ELF-1 (cell line): ENCODE measurements around the gene CMIP.

ENCODE experiments used
- DNase-seq: peaks from one replicate; pipeline ENCODE4 v3.0.0-alpha.2; 2016; ENCODE audit warnings: low read depth, low spot score

CMIP gene

DNA sequence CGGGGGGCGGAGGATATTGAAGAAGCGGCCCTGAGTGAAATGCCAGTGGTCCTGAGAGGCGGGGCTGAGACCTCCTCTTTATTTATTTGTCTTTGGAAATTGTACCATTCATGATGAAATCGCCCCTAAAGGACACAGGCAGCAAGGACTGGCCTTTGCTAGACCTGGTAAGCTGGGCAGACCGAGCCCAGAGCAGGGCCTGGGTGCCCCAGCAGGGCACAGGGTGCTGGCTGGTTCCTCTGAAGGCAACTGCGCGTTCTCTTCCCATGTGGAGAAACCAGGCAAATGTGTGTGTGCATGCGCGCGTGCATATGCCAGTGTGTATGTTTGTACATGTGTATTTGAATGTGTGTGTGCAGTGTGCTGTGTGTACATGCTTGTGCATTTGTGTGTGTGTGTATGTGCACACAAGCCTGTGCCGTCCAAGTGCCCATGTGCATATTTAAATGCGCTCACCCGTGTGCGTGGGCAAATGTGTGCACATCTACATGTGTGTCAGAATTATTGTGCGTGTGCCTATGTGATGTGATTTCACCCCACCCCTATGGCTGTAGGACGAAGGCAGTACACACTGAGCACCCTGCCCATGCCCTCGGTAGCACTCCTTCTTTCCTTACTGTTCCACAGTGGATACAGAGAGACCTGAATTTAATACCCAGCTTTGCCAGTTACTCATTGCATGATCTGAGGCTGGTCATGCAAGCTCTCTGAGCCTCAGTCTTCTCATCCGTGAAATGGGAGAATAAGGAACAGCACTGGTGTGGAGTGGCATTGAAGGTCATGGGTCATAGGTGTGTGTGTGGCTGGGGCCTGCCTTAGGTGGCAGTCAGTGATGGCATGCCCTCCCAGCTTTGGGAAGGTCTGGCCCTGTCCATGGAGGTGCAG is 105.2 kb downstream of the CMIP start:
- DNase-seq: no peak

GRCh38 chr16:81550432-81550808 is 105.8 kb downstream of the CMIP start:
- DNase-seq: no peak

DNA sequence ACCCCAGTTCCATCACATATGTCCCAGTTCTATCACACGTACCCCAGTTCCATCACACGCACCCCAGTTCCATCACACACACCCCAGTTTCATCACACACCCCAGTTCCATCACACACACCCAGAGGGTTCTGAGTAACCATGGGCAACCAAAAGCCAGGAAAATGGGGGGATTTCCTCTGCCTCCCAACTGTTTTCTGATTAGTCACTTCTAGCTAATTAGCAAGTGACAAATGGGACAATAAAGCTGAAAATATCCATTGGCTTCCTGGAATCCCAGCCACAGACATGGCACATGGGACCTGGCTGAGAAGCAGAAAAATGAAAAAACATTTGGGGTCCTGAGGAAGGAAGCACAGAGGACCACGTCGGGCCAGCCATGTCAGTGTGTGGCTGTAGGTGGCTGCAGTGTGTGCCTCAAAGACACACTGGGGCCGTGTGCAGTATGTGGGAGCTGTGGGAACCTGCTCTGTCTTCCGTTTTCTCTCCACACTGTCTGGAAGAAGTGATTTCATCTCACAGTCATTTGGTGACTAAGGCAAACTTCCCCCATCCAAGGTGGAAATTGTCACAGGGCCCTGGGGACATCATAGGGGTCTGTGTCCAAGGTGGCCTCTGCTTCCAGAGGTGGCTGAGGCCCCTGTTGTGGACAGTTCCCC is 106.7 kb downstream of the CMIP start:
- DNase-seq: no peak

DNA sequence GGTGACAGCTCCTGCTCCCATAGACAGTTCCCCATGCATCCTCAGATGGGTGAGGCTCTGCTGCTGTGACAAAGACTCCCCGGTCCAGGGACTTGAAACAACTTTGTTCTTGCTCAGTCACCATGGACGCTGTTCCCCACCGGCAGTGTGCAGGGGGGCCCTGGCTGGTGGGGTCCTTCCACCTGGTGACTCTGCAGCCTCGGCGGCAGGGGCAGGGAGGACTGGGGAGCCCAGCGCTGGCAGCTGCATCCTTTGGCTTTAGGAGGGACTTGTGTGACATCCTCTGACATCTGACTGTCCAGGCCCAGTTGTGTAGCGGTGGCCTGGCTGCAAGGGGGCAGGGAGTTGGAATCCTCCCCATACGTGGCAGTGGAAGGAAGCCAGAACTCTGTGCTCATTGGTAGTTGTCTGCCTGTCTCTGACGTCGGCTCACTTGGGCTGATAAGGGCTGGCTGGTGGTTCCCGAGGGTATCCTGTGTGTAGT is 107.3 kb downstream of the CMIP start:
- no peak for DNase-seq

DNA sequence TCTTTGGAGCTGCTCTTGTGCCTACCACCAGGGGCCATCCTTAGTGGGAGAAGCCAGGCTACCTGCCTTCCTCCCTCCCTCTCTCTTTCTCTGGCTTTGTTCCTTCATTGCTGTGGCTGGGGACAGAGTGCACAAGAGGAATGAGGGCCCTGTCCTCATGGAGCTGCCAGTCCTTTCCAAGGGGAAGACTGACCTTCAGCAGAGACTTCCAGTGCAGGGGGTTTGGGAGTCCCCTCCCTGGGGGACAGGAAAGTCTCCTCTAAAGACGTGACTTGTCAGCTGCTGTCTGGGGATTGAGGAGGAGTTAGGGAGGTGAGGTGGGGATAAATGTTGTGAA is 108.1 kb downstream of the CMIP start:
- no peak for DNase-seq

GRCh38 chr16:81553080-81553813 is 108.6 kb downstream of the CMIP start:
- no peak for DNase-seq

DNA sequence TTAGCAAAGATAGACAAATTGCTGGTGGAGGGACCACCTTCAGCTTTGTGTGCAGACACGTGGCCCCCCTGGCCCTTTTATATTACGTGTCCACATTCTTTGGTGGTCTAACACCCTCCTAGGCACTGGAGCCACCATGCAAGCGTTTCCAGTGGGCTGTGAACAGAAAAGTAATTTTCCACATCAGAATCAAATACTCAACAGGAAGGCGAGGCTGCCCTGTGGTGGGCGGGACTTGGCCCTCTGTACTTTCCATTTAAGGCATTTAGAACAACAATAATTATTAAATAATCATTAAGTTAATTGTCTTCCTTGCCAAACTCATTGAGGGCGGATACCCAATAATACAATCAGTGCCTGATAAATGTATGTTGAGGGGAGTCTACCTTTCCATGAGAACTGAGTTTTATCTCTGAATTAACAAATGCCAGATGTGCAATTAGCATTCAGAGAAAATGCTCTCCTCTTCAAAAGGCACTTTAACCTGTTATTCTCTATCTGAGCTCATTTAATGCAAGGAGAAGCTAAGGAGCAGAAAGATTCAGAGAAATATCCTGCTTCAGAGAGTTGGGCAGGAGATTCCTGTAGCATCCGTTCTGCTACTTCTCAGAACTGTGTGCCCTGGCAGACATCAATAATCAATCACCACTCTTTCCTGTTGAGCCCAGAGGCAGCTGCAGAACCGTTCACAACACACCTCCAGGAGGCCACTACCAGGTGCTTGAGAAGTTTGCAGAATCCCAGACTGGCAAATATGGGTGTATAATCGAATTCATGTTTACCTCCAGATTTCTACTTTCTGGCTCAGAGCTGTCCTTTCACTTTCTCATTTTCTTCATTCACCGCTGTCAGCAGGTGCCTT is 109.4 kb downstream of the CMIP start:
- DNase-seq: no peak

- DNase-seq: no peak
These were observed 110.4 kb downstream of the CMIP start for GRCh38 chr16:81554979-81555378.

DNA sequence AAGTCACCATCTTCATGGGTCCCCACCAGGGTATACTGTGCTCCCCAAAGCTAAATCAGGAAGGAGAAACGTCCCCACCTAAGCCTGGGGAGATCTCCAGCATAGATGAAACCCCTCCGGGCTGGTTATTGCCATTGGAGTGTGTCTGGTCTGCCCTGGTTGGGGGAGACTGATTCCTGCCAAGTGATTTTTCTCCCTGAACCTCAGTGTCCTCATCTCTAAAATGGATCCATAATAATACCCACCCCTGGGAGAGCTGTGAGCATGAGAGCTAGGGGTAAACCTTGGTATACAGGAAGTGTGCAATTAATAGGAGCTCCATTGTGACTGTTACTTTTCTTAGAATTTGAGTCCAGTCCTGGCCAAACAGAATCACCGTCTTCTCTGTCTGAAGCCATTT is 111.1 kb downstream of the CMIP start:
- no peak for DNase-seq

GRCh38 chr16:81556715-81557284 is 112.2 kb downstream of the CMIP start:
- DNase-seq: no peak

DNA sequence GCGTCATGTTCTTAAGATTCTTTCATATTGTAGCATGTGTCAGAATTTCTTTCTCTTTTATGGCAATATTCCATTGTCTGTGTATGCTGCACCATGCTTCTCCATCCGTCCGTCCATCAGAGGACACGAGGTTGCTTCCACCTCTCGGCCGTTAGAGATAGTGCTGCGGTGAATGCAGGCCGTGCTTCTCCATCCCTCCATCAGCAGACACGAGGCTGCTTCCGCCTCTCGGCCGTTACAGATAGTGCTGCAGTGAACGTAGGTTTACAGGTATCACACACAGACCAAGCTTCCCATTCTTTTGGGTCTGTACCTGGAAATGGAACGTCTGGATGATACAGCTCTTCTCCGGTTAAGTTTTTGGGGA is 113.5 kb downstream of the CMIP start:
- no peak for DNase-seq

GRCh38 chr16:81558444-81559175 is 114.0 kb downstream of the CMIP start:
- DNase-seq: no peak

DNA sequence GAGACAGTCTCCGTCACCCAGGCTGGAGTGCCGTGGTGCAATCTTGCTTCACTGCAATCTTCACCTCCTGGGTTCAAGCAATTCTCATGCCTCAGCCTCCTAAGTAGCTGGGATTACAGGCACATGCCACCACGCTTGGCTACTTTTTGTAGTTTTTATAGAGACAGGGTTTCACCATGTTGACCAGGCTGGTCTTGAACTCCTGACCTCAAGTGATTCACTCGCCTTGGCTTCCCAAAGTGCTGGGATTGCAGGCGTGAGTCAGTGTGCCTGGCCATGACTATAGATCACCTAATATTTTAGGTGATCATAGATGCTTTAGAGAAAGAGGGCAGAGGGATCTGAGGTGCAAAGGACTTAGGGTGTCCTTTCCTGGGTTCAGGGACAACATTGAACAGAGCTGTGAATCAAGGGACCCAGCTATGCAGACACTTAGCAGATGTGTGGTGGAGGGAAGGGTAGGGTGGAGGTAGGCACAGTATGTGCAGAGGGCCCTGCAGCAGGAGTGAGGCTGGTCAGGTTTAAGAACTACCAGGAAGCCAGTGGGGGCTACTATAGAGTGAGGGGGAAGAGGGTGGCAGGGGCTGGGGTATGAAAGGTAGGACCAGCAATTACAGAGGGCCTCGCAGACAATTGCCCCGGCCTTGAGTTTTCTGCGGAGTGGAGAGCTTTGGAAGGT is 116.5 kb downstream of the CMIP start:
- DNase-seq: no peak

- no peak for DNase-seq
These were observed 117.7 kb downstream of the CMIP start for GRCh38 chr16:81562174-81562849.

DNA sequence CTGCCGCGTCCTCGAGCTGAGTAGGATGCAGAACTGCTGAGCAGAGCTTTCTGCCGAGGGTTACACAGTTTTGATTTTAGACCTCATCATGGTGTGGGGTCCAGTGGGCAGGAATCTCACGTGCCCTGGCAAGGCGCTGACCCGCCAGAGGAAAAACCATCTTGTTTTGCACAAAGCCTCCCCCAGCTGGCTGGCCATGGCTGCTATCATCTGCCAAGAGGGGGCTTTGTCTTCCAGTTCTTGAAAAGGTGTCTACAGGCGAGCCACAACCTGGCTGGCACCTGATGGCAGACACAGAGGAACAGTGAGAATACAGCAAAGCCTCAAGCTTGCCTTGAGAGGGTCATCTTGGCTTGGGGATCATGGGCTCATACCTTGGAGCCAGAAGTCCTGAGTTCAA is 118.3 kb downstream of the CMIP start:
- no peak for DNase-seq

GRCh38 chr16:81564421-81564911 is 119.9 kb downstream of the CMIP start:
- no peak for DNase-seq

GRCh38 chr16:81565321-81566028 is 120.9 kb downstream of the CMIP start:
- no peak for DNase-seq
